Astrocyte (in vitro differentiated cells and primary cell): ENCODE measurements around the gene PTH2R. TPM values are rescaled to one million over a fixed set of nuclear protein-coding genes. Genes with fewer than 3 reads are reported as not detected.

Source experiments
- DNase-seq: peaks from one replicate; pipeline ENCODE4 v3.0.0-alpha.2; 2010; ENCODE audit warnings: low read depth
- FAIRE-seq: peaks from 2 replicates; lab custom pipeline; 2011; peaks lifted over from hg19 to GRCh38; lab: Jason Lieb, UNC
- H2AFZ ChIP-seq: 2 replicates; pipeline ENCODE4 v1.6.0; 2012; ENCODE audit warnings: low read depth, low read length, inconsistent platforms
- H3K27ac ChIP-seq: 2 replicates; pipeline ENCODE4 v1.5.1; 2011; ENCODE audit warnings: low read depth, low read length, inconsistent platforms
- H3K27me3 ChIP-seq: 2 replicates; pipeline ENCODE4 v1.6.0; 2011; ENCODE audit warnings: low read length, inconsistent platforms; ENCODE audit not compliant: insufficient read depth
- H3K36me3 ChIP-seq: 2 replicates; pipeline ENCODE4 v1.5.1; 2011; ENCODE audit warnings: low read length, inconsistent platforms; ENCODE audit not compliant: insufficient read depth
- H3K4me1 ChIP-seq: 2 replicates; pipeline ENCODE4 v1.5.1; 2011; ENCODE audit warnings: low read length, inconsistent platforms; ENCODE audit not compliant: insufficient read depth
- H3K4me2 ChIP-seq: 2 replicates; pipeline ENCODE4 v1.6.0; 2012; ENCODE audit warnings: low read length, inconsistent platforms
- H3K4me3 ChIP-seq: 2 replicates; pipeline ENCODE4 v1.5.1; 2011; ENCODE audit warnings: low read depth, mild to moderate bottlenecking, low read length, inconsistent platforms; ENCODE audit not compliant: insufficient read depth
- H3K79me2 ChIP-seq: 2 replicates; pipeline ENCODE4 v1.6.0; 2012; ENCODE audit warnings: mild to moderate bottlenecking, low read length, inconsistent platforms; ENCODE audit not compliant: insufficient read depth
- H3K9ac ChIP-seq: 2 replicates; pipeline ENCODE4 v1.6.0; 2012; ENCODE audit warnings: mild to moderate bottlenecking, low read length, inconsistent platforms
- H3K9me3 ChIP-seq: 2 replicates; pipeline ENCODE4 v1.5.1; 2012; ENCODE audit warnings: low read depth, mild to moderate bottlenecking, low read length, inconsistent platforms; ENCODE audit not compliant: insufficient read depth
- H4K20me1 ChIP-seq: 2 replicates; pipeline ENCODE4 v1.6.0; 2012; ENCODE audit warnings: low read length, inconsistent platforms; ENCODE audit not compliant: insufficient read depth
- H3K27ac Mint-ChIP-seq: one replicate; pipeline ENCODE4 v1.8.0; 2021; ENCODE audit warnings: mild to moderate bottlenecking, mixed read lengths; ENCODE audit not compliant: unreplicated experiment
- H3K27me3 Mint-ChIP-seq: one replicate; pipeline ENCODE4 v1.8.0; 2021; ENCODE audit warnings: low read depth, mixed read lengths; ENCODE audit not compliant: unreplicated experiment
- H3K36me3 Mint-ChIP-seq: one replicate; pipeline ENCODE4 v1.8.0; 2021; ENCODE audit warnings: low read depth, mixed read lengths; ENCODE audit not compliant: unreplicated experiment
- H3K4me1 Mint-ChIP-seq: one replicate; pipeline ENCODE4 v1.8.0; 2021; ENCODE audit warnings: low read depth, mixed read lengths; ENCODE audit not compliant: unreplicated experiment
- H3K4me3 Mint-ChIP-seq: one replicate; pipeline ENCODE4 v1.8.0; 2021; ENCODE audit warnings: mild to moderate bottlenecking, moderate library complexity, mixed read lengths; ENCODE audit not compliant: unreplicated experiment
- H3K9me3 Mint-ChIP-seq: one replicate; pipeline ENCODE4 v1.8.0; 2021; ENCODE audit warnings: mild to moderate bottlenecking, mixed read lengths; ENCODE audit not compliant: unreplicated experiment
- EZH2 ChIP-seq: IDR thresholded peaks from 2 replicates; pipeline ENCODE4 v1.6.1; 2012; ENCODE audit warnings: mild to moderate bottlenecking, low read length, inconsistent platforms; ENCODE audit not compliant: insufficient read depth
- total RNA-seq: library from RNA; stranded (reverse); gene quantifications from 2 replicates; pipeline ENCODE4 v1.2.1, GENCODE V29; 2021
- TF ChIP-seq, protein P1 (sequence below): IDR thresholded peaks from 2 replicates; pipeline ENCODE4 v1.5.1; 2011; ENCODE audit warnings: low read depth, mild to moderate bottlenecking, inconsistent platforms, low read length, moderate library complexity; ENCODE audit not compliant: insufficient read depth

The PTH2R gene
- total RNA-seq, 1 donor from 2014 or later = not detected

GRCh38 chr2:208360259-208361076 is 46.1 kb upstream of the PTH2R start:
- H3K4me3 Mint-ChIP-seq = no peak overlapping the region
- no peak for FAIRE-seq
- H3K27me3 Mint-ChIP-seq = no peaks in the 10 kb centered on the region

GRCh38 chr2:208361077-208361441 is 45.5 kb upstream of the PTH2R start:
- H3K36me3 Mint-ChIP-seq = peaks cover 2% of the 10 kb centered on the region
- FAIRE-seq (no peak), DNase-seq (no peak)
- no peaks in the 10 kb centered on the region for H3K79me2 ChIP-seq
- TF ChIP-seq, protein P1, sequence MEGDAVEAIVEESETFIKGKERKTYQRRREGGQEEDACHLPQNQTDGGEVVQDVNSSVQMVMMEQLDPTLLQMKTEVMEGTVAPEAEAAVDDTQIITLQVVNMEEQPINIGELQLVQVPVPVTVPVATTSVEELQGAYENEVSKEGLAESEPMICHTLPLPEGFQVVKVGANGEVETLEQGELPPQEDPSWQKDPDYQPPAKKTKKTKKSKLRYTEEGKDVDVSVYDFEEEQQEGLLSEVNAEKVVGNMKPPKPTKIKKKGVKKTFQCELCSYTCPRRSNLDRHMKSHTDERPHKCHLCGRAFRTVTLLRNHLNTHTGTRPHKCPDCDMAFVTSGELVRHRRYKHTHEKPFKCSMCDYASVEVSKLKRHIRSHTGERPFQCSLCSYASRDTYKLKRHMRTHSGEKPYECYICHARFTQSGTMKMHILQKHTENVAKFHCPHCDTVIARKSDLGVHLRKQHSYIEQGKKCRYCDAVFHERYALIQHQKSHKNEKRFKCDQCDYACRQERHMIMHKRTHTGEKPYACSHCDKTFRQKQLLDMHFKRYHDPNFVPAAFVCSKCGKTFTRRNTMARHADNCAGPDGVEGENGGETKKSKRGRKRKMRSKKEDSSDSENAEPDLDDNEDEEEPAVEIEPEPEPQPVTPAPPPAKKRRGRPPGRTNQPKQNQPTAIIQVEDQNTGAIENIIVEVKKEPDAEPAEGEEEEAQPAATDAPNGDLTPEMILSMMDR = no peak
- TF ChIP-seq EZH2 = no peak
- H3K9ac ChIP-seq = no peak overlapping the region
- H3K9me3 Mint-ChIP-seq = peaks cover 8% of the 10 kb centered on the region
- no peaks in the 10 kb centered on the region for H3K27me3 Mint-ChIP-seq
- H3K36me3 ChIP-seq = no peaks in the 10 kb centered on the region
- H3K4me3 Mint-ChIP-seq = no peak overlapping the region
- peaks cover 33% of the 10 kb centered on the region for H3K4me1 Mint-ChIP-seq
- no peak overlapping the region for H3K27ac Mint-ChIP-seq
- H3K9me3 ChIP-seq = no peaks in the 10 kb centered on the region
- peaks cover 4% of the 10 kb centered on the region for H4K20me1 ChIP-seq
- H3K4me3 ChIP-seq = no peak overlapping the region
- H2AFZ ChIP-seq = no peak overlapping the region
- peaks cover 10% of the 10 kb centered on the region for H3K4me1 ChIP-seq
- H3K27ac ChIP-seq = no peak overlapping the region
- H3K27me3 ChIP-seq = no peaks in the 10 kb centered on the region
- no peak overlapping the region for H3K4me2 ChIP-seq

More at GRCh38 chr2:208360259-208361076, 46.1 kb upstream of the PTH2R start:
- Histone ChIP-seq H3K27me3 (no peaks in the 10 kb centered on the region), H3K27ac (no peak overlapping the region), H3K79me2 (no peaks in the 10 kb centered on the region), H4K20me1 (peaks cover 4% of the 10 kb centered on the region), H3K4me1 (peaks cover 10% of the 10 kb centered on the region), H2AFZ (no peak overlapping the region), H3K4me2 (no peak overlapping the region), H3K9ac (no peak overlapping the region), H3K36me3 (peaks cover 1% of the 10 kb centered on the region), H3K4me3 (no peak overlapping the region), H3K9me3 (no peaks in the 10 kb centered on the region)
- H3K36me3 Mint-ChIP-seq = peaks cover 2% of the 10 kb centered on the region
- TF ChIP-seq EZH2 = no peak
- TF ChIP-seq, protein P1 = no peak
- H3K4me1 Mint-ChIP-seq = peaks cover 33% of the 10 kb centered on the region
- H3K9me3 Mint-ChIP-seq = peaks cover 8% of the 10 kb centered on the region
- no peak for DNase-seq
- H3K27ac Mint-ChIP-seq = no peak overlapping the region

GRCh38 chr2:208363485-208363884 is 43.1 kb upstream of the PTH2R start:
- no peak overlapping the region for H3K4me3 ChIP-seq
- Mint-ChIP-seq H3K9me3 (peaks cover 8% of the 10 kb centered on the region), H3K4me3 (no peak overlapping the region), H3K36me3 (peaks cover 2% of the 10 kb centered on the region), H3K4me1 (peaks cover 25% of the 10 kb centered on the region), H3K27ac (no peak overlapping the region), H3K27me3 (no peaks in the 10 kb centered on the region)
- no peaks in the 10 kb centered on the region for H3K79me2 ChIP-seq
- H3K4me2 ChIP-seq = peak overlapping the region; percentile 55
- peaks cover 10% of the 10 kb centered on the region for H3K4me1 ChIP-seq
- no peak overlapping the region for H2AFZ ChIP-seq
- no peaks in the 10 kb centered on the region for H3K9me3 ChIP-seq
- no peaks in the 10 kb centered on the region for H3K27me3 ChIP-seq
- no peak overlapping the region for H3K27ac ChIP-seq
- no peaks in the 10 kb centered on the region for H3K36me3 ChIP-seq
- FAIRE-seq (peak; percentile 54), DNase-seq (peak; percentile 92)
- peaks cover 4% of the 10 kb centered on the region for H4K20me1 ChIP-seq
- TF ChIP-seq, protein P1 = no peak
- TF ChIP-seq EZH2 = no peak
- no peak overlapping the region for H3K9ac ChIP-seq
